ENCODE measurements around the gene WWOX. TPM values are rescaled to one million over a fixed set of nuclear protein-coding genes. Genes with fewer than 3 reads are reported as not detected.

Gene WWOX
- total RNA-seq, 1 experiment from 2014 or later = 28.3 TPM

- CTCF ChIA-PET = no interaction called here
- BruUV-seq (replicated peaks) = no TSS peak
Measured at GRCh38 chr16:78792952-78793351, 693.5 kb downstream of the WWOX start.

GRCh38 chr16:78794581-78795250 lies 695.3 kb downstream of the WWOX start:
- no peak overlapping the region for H3K4me2 ChIP-seq (ENCODE audit: low read length)
- no peak overlapping the region for H2AFZ ChIP-seq (ENCODE audit: low read length)
- ATAC-seq = no peak
- H3K27me3 ChIP-seq (ENCODE audit: low read length) = no peaks in the 10 kb centered on the region
- H3K4me1 ChIP-seq (ENCODE audit: insufficient read depth, low read length) = no peaks in the 10 kb centered on the region
- no peaks in the 10 kb centered on the region for H3K9me2 ChIP-seq (replicated peaks; ENCODE audit: low read length)
- H3K27ac ChIP-seq (ENCODE audit: low read length) = no peak overlapping the region
- no peaks in the 10 kb centered on the region for H3K79me2 ChIP-seq (ENCODE audit: low read length)
- ChIA-PET POLR2A (ENCODE audit: unreplicated experiment) (no interaction called here), CTCF (no interaction called here)
- H3F3A ChIP-seq (ENCODE audit: low read length, unreplicated experiment) = no peaks in the 10 kb centered on the region
- no peak overlapping the region for H3K4me3 ChIP-seq (ENCODE audit: low read length)
- no peaks in the 10 kb centered on the region for H3K36me3 ChIP-seq (ENCODE audit: low read depth, low read length)
- BruUV-seq (replicated peaks) = no TSS peak
- H3K9ac ChIP-seq (ENCODE audit: low read length) = no peak overlapping the region
- intact Hi-C loops (cut with micrococcal nuclease) = no loop called here
- no peak for DNase-seq
- no peaks in the 10 kb centered on the region for H4K20me1 ChIP-seq (ENCODE audit: low read length)
- TF ChIP-seq EZH2phosphoT487 (IDR thresholded peaks at IDR 0.05; ENCODE audit: borderline replicate concordance, low read length) (no peak), CTCF (conservative IDR thresholded peaks at IDR 0.05; ENCODE audit: low read depth, low read length) (no peak), EZH2 (IDR thresholded peaks at IDR 0.05; ENCODE audit: low read length, unreplicated experiment) (no peak)
- no peaks in the 10 kb centered on the region for H3K9me3 ChIP-seq (ENCODE audit: low read length)

More at GRCh38 chr16:78792952-78793351, 693.5 kb downstream of the WWOX start:
- no peaks in the 10 kb centered on the region for H3K79me2 ChIP-seq (ENCODE audit: low read length)
- no peak for TF ChIP-seq CTCF (conservative IDR thresholded peaks at IDR 0.05; ENCODE audit: low read depth, low read length)
- TF ChIP-seq EZH2phosphoT487 (IDR thresholded peaks at IDR 0.05; ENCODE audit: borderline replicate concordance, low read length) = no peak
- TF ChIP-seq EZH2 (IDR thresholded peaks at IDR 0.05; ENCODE audit: low read length, unreplicated experiment) = no peak
- H3K27me3 ChIP-seq (ENCODE audit: low read length) = no peaks in the 10 kb centered on the region
- H3K4me2 ChIP-seq (ENCODE audit: low read length) = no peak overlapping the region
- no peak for ATAC-seq
- no peaks in the 10 kb centered on the region for H3K9me2 ChIP-seq (replicated peaks; ENCODE audit: low read length)
- H3K4me3 ChIP-seq (ENCODE audit: low read length) = no peak overlapping the region
- no peak overlapping the region for H3K9ac ChIP-seq (ENCODE audit: low read length)
- no peaks in the 10 kb centered on the region for H3K9me3 ChIP-seq (ENCODE audit: low read length)
- no peaks in the 10 kb centered on the region for H3K4me1 ChIP-seq (ENCODE audit: insufficient read depth, low read length)
- POLR2A ChIA-PET (ENCODE audit: unreplicated experiment) = no interaction called here
- H3F3A ChIP-seq (ENCODE audit: low read length, unreplicated experiment) = no peaks in the 10 kb centered on the region
- intact Hi-C loops (cut with micrococcal nuclease) = no loop called here
- H4K20me1 ChIP-seq (ENCODE audit: low read length) = no peaks in the 10 kb centered on the region
- H3K36me3 ChIP-seq (ENCODE audit: low read depth, low read length) = no peaks in the 10 kb centered on the region
- H3K27ac ChIP-seq (ENCODE audit: low read length) = no peak overlapping the region
- H2AFZ ChIP-seq (ENCODE audit: low read length) = no peak overlapping the region
- no peak for DNase-seq

GRCh38 chr16:78795433-78795832 lies 696.0 kb downstream of the WWOX start:
- no peak overlapping the region for H3K27ac ChIP-seq (ENCODE audit: low read length)
- ChIA-PET POLR2A (ENCODE audit: unreplicated experiment) (no interaction called here), CTCF (no interaction called here)
- H3K9ac ChIP-seq (ENCODE audit: low read length) = no peak overlapping the region
- no peaks in the 10 kb centered on the region for H3F3A ChIP-seq (ENCODE audit: low read length, unreplicated experiment)
- ATAC-seq (no peak), DNase-seq (no peak)
- H3K4me3 ChIP-seq (ENCODE audit: low read length) = no peak overlapping the region
- no peaks in the 10 kb centered on the region for H4K20me1 ChIP-seq (ENCODE audit: low read length)
- no peaks in the 10 kb centered on the region for H3K27me3 ChIP-seq (ENCODE audit: low read length)
- no peaks in the 10 kb centered on the region for H3K9me3 ChIP-seq (ENCODE audit: low read length)
- no peak overlapping the region for H3K4me2 ChIP-seq (ENCODE audit: low read length)
- BruUV-seq (replicated peaks) = no TSS peak
- H3K9me2 ChIP-seq (replicated peaks; ENCODE audit: low read length) = no peaks in the 10 kb centered on the region
- intact Hi-C loops (cut with micrococcal nuclease) = no loop called here
- no peak overlapping the region for H2AFZ ChIP-seq (ENCODE audit: low read length)
- H3K79me2 ChIP-seq (ENCODE audit: low read length) = no peaks in the 10 kb centered on the region
- H3K4me1 ChIP-seq (ENCODE audit: insufficient read depth, low read length) = no peaks in the 10 kb centered on the region
- H3K36me3 ChIP-seq (ENCODE audit: low read depth, low read length) = no peaks in the 10 kb centered on the region
- no peak for TF ChIP-seq EZH2 (IDR thresholded peaks at IDR 0.05; ENCODE audit: low read length, unreplicated experiment)
- no peak for TF ChIP-seq CTCF (conservative IDR thresholded peaks at IDR 0.05; ENCODE audit: low read depth, low read length)
- no peak for TF ChIP-seq EZH2phosphoT487 (IDR thresholded peaks at IDR 0.05; ENCODE audit: borderline replicate concordance, low read length)
